Measurements from ENCODE around the gene APPL2. TPM values are rescaled to one million over a fixed set of nuclear protein-coding genes. Genes with fewer than 3 reads are reported as not detected.

The APPL2 gene
- total RNA-seq (100 to 1,000 TPM; 129 to 140 TPM), polyA plus RNA-seq (ENCODE audit: insufficient read depth, low read depth, low replicate concordance) (70.9 TPM)
- long read RNA-seq, donor 1, transcript APPL2-201 (21 exons, 3,239 nt): major isoform, 11 of 23 reads
- long read RNA-seq, donor 1, partial matches to known transcripts: 11 of 23 reads
- long read RNA-seq, donor 1, other reads (novel, unspliced or antisense): 0 of 23 reads
- long read RNA-seq, donor 2, transcript APPL2-201 (21 exons, 3,239 nt): major isoform, 7 of 7 reads
- long read RNA-seq, donor 2, partial matches to known transcripts: 0 of 7 reads
- long read RNA-seq, donor 2, other reads (novel, unspliced or antisense): 0 of 7 reads

GRCh38 chr12:105235732-105236476, at the start of gene APPL2:
Gene APPL2 (minus strand): TSS chr12:105236174. CDS start chr12:105236012, 162 bp downstream.
- peaks cover 41% of the 10 kb centered on the region for H3K4me1 ChIP-seq
- 1% methylated on average over 16 to 37 of the region's 80 CpGs for WGBS, 2 donors
- intact Hi-C loops (cut with DNase I; ENCODE audit: low total_unique reads): no loop called here
- H3K27me3 ChIP-seq: no peaks in the 10 kb centered on the region
- H3K4me3 ChIP-seq: peak within 1 kb of the TSS; percentile 91 to 93
- no peaks in the 10 kb centered on the region for H3K9me3 ChIP-seq
- H3K27ac ChIP-seq: peak within 1 kb of the TSS; percentile 88 to 97
- DNase-seq: peak; percentile 94
- no peaks in the 10 kb centered on the region for H3K36me3 ChIP-seq (ENCODE audit: low read depth, missing control alignments)
- TF ChIP-seq POLR2A (IDR thresholded peaks at IDR 0.05): peak; percentile 5
- peak; percentile 28 to 37 (median 29) for TF ChIP-seq CTCF (IDR thresholded peaks at IDR 0.05)

- 58 to 61% methylated on average over 1 of the region's 1 CpG for WGBS, 2 donors
- intact Hi-C loops (cut with DNase I; ENCODE audit: low total_unique reads): no loop called here
- no peaks in the 10 kb centered on the region for H3K4me1 ChIP-seq
- TF ChIP-seq CTCF (IDR thresholded peaks at IDR 0.05) (no peak), POLR2A (IDR thresholded peaks at IDR 0.05) (no peak)
- no peak overlapping the region for H3K4me3 ChIP-seq
- H3K27me3 ChIP-seq: no peaks in the 10 kb centered on the region
- H3K27ac ChIP-seq: no peak overlapping the region
- no peaks in the 10 kb centered on the region for H3K36me3 ChIP-seq (ENCODE audit: low read depth, missing control alignments)
- DNase-seq: no peak
- no peaks in the 10 kb centered on the region for H3K9me3 ChIP-seq
Observed at GRCh38 chr12:105285378-105285777, 49.4 kb upstream of the APPL2 start.

GRCh38 chr12:105281694-105282049, 45.7 kb upstream of the APPL2 start:
- Histone ChIP-seq H3K27me3 (no peaks in the 10 kb centered on the region), H3K4me1 (peaks cover 5% of the 10 kb centered on the region), H3K36me3 (ENCODE audit: low read depth, missing control alignments) (no peaks in the 10 kb centered on the region), H3K9me3 (no peaks in the 10 kb centered on the region), H3K4me3 (no peak overlapping the region), H3K27ac (no peak overlapping the region)
- DNase-seq: no peak
- intact Hi-C loops (cut with DNase I; ENCODE audit: low total_unique reads): no loop called here
- TF ChIP-seq POLR2A (IDR thresholded peaks at IDR 0.05): no peak
- no peak for TF ChIP-seq CTCF (IDR thresholded peaks at IDR 0.05)
- WGBS, 2 donors: 88 to 95% methylated on average over 1 of the region's 1 CpG

GRCh38 chr12:105280966-105281693, 45.2 kb upstream of the APPL2 start:
- H3K4me1 ChIP-seq: peaks cover 5% of the 10 kb centered on the region
- H3K27me3 ChIP-seq: no peaks in the 10 kb centered on the region
- WGBS, 2 donors: 66 to 74% methylated on average over 6 of the region's 6 CpGs
- no peaks in the 10 kb centered on the region for H3K9me3 ChIP-seq
- TF ChIP-seq CTCF (IDR thresholded peaks at IDR 0.05): no peak
- TF ChIP-seq POLR2A (IDR thresholded peaks at IDR 0.05): no peak
- peak overlapping the region in 1 of 2 donors; percentile 4 for H3K27ac ChIP-seq
- no peak for DNase-seq
- H3K4me3 ChIP-seq: no peak overlapping the region
- intact Hi-C loops (cut with DNase I; ENCODE audit: low total_unique reads): no loop called here
- no peaks in the 10 kb centered on the region for H3K36me3 ChIP-seq (ENCODE audit: low read depth, missing control alignments)

Data from testis (tissue), 5 donors.